Coronary artery (tissue), 2 donors: ENCODE measurements around the gene PNKD.

ENCODE experiments used
- DNase-seq: peaks from one replicate; pipeline ENCODE4 v3.0.0-alpha.2; 2017; ENCODE audit warnings: low spot score
- H3K27ac ChIP-seq, 2 donors: fragments of 200-600 bp; sonication (generic); one replicate each; pipeline ENCODE4 v1.5.1; 2016 to 2019
- H3K4me3 ChIP-seq: fragments of 200-600 bp; sonication (generic); 2 replicates; pipeline ENCODE4 v1.5.1; 2016; ENCODE audit warnings: mild to moderate bottlenecking, moderate library complexity
- TF ChIP-seq, protein P1 (sequence below): fragments of 200-600 bp; sonication (generic); IDR thresholded peaks from one replicate; pipeline ENCODE4 v1.5.1; 2019; ENCODE audit warnings: antibody characterized with exemption

The PNKD gene, protein sequence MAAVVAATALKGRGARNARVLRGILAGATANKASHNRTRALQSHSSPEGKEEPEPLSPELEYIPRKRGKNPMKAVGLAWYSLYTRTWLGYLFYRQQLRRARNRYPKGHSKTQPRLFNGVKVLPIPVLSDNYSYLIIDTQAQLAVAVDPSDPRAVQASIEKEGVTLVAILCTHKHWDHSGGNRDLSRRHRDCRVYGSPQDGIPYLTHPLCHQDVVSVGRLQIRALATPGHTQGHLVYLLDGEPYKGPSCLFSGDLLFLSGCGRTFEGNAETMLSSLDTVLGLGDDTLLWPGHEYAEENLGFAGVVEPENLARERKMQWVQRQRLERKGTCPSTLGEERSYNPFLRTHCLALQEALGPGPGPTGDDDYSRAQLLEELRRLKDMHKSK

DNA sequence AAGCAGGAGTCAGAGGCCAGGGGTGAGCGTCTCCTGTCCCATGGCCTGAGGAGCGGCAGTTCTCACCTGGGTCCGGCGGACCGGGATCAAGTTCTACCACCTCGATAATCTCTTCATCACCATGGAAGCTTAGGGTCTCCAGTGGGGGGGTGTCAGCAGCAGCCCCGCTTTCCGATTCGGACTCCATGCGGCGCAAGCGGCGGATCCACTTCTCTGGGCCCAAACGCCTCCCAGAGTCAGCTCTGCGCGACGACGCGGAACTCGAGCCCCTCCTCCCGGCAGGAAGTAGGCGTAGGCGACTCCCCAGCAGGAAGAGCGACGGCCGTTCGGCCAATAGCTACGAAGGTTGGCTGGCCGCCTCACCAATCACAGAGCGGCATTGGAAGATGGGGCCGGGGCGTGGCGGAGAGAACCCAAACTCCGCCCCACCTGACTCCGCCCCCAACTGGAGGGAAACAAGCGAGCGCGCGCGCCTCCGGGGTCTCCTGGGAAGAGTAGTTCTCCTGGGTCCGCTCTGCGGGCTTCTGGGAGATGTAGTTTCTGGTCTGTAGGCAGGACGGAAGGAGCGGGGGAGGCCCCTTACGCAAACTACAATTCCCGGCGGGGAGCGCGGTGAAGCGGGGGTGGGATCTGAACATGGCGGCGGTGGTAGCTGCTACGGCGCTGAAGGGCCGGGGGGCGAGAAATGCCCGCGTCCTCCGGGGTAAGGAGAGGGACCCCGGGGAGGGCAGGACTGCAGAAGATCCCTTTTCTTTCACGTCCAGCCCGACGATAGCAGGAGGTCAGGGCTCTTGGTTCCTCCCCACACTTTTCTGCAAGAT, at the start of gene PNKD, which contains the start of gene AAMP:
PNKD (plus strand) TSS at position 620 of the 821 bp plus-strand sequence; CDS start at position 637, 17 bp downstream.
AAMP (minus strand) TSS at position 238 of the 821 bp plus-strand sequence; CDS start at position 187, 51 bp downstream.
- Histone ChIP-seq H3K4me3 (peak within 1 kb of the TSS; percentile 93), H3K27ac (peak within 1 kb of the TSS; percentile 80 to 92)
- peak; percentile 100 for DNase-seq
- TF ChIP-seq, protein P1, sequence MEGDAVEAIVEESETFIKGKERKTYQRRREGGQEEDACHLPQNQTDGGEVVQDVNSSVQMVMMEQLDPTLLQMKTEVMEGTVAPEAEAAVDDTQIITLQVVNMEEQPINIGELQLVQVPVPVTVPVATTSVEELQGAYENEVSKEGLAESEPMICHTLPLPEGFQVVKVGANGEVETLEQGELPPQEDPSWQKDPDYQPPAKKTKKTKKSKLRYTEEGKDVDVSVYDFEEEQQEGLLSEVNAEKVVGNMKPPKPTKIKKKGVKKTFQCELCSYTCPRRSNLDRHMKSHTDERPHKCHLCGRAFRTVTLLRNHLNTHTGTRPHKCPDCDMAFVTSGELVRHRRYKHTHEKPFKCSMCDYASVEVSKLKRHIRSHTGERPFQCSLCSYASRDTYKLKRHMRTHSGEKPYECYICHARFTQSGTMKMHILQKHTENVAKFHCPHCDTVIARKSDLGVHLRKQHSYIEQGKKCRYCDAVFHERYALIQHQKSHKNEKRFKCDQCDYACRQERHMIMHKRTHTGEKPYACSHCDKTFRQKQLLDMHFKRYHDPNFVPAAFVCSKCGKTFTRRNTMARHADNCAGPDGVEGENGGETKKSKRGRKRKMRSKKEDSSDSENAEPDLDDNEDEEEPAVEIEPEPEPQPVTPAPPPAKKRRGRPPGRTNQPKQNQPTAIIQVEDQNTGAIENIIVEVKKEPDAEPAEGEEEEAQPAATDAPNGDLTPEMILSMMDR, result no peak

DNA sequence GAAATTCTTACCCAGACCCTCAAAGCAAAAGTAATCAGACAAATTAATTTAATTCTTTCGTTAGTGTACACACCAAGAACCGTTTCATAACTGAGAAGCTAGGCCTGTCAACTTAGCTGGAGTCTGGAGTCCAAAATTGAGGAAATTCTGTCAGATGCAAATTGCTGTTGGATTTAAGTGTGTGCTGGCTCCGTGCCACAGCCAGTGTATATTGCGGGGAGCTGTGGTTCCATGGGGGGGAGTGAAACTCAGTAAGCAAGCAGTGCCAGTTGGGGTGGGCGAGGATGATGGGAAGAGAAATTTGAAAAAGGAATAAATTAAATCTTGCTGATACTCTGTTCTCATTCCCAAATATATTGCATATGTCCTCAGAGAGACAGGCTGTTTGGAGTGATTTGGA, 49.3 kb upstream of the PNKD start:
- TF ChIP-seq, protein P1, result no peak
- DNase-seq, result no peak
- peak overlapping the region in 1 of 2 donors; percentile 15 for H3K27ac ChIP-seq

DNA sequence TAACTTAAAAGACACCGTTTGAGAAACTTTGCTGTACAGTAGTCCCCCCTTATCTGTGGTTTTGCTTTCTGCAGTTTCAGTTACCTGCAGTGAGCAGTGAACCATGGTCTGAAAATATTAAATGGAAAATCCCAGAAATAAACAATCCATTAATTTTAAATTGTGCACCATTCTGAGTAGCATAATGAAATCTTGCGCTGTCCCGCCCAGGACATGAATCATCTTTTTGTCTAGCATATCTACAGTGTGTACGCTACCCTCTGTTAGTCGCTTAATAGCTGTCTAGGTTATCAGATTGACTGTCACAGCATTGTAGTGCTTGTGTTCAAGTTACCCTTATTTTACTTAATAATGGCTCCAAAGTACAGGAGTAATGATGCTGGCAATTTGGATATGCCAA, 47.3 kb upstream of the PNKD start:
- no peak for DNase-seq
- Histone ChIP-seq H3K27ac (peak overlapping the region in 1 of 2 donors; percentile 6), H3K4me3 (peak overlapping the region; percentile 19)

More for the DNA sequence above, 49.3 kb upstream of the PNKD start:
- no peak overlapping the region for H3K4me3 ChIP-seq

DNA sequence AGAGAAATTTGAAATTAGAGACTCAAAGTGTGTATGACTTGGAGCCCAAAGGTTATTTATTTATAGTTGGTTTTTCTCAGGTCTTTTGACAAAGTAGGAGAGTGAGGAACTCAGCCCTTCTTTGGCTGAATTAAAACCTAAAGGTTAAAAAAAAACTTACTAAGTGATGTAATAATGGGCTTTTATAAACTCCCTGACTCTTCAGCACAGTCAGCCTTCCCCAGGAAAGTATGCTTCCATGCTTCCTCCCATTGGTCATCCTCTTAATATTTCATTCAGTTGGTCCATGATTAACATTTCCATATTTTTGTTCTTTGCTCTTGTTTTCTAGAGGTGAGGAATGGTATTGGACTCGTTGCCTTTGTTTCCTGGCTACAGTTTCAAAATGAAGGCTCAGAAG, 46.1 kb upstream of the PNKD start:
- TF ChIP-seq, protein P1, result no peak
- no peak for DNase-seq
- Histone ChIP-seq H3K27ac (no peak overlapping the region), H3K4me3 (no peak overlapping the region)

More for the DNA sequence above, 47.3 kb upstream of the PNKD start:
- TF ChIP-seq, protein P1, result no peak

DNA sequence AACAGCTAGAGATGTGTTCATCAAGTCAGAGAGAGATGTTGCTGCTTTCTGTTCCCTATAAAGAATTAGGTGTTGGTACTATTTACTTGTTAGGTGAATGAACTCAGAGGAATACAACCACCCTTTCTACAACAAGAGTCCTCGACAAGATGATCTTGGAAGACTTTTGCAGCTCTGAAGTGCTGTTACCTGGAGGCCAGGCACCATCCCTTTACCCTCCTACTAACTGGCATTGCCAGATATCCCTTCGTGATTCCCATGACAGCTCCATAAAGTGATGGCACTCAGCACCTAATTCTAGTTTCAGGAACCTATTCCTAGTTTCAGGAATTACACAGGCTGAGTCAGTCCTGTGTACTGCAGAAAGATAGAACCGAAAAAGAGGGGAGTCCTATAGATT, 43.4 kb upstream of the PNKD start:
- TF ChIP-seq, protein P1, result no peak
- no peak for DNase-seq

DNA sequence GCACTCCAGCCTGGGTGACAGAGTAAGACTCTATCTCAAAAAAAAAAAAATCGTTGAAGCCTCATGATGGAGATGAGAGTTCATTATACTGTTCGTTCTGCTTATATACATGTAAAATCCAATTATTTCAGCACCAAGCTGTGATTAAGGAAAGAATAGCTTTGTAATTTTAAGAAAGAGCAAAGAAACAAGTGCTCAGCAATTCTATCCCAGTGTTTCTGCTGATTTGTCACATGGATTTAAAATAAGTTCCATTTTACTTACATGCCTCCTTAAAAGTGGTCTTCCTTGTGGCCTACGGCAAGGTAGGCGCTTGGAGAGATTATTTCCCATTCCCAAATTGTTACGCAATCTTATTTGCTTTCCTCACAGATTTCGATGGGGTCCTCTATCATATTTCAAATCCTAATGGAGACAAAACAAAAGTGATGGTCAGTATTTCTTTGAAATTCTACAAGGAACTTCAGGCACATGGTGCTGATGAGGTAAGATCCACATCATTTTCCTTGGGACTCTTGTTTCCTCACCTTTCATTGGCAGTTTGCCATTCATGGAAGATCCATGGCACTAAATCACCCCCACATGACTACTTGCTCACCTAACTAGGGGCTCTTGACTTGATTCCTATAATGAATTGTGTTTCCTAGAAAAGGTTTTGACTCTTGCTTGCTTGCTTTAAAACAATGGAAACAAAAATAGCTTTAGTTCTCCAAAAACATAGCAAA, 41.8 kb upstream of the PNKD start:
- H3K4me3 ChIP-seq, result peak overlapping the region; percentile 23
- no peak for DNase-seq
- peak overlapping the region; percentile 66 to 71 for H3K27ac ChIP-seq
- TF ChIP-seq, protein P1, result no peak

More for the DNA sequence above, 43.4 kb upstream of the PNKD start:
- no peak overlapping the region for H3K4me3 ChIP-seq
- no peak overlapping the region for H3K27ac ChIP-seq
